Psoas muscle (tissue), 8 donors: ENCODE results near the gene WDR17. TPM values are rescaled to one million over a fixed set of nuclear protein-coding genes. Genes with fewer than 3 reads are reported as not detected.

ENCODE experiments used
- ATAC-seq, 4 donors: fragments of 200-7000 bp; cut with Tn5 transposase; one replicate each; pipeline ENCODE4 v1.9.1; 2020; ENCODE audit warnings: moderate library complexity in 3 of 4, mild to moderate bottlenecking in 2 of 4
- DNase-seq, 2 donors: peaks; one replicate each; pipeline ENCODE4 v3.0.0-alpha.2; 2020
- H3K27ac ChIP-seq: fragments of 200-600 bp; one replicate; pipeline ENCODE4 v1.8.0; 2022
- H3K27me3 ChIP-seq, 3 donors: fragments of 200-600 bp in 1 of 3; one replicate each; pipeline versions ENCODE4 v1.6.1 to v1.8.0; 2013 to 2022; ENCODE audit warnings: low read length in 2 of 3, mild to moderate bottlenecking in 2 of 3, moderate library complexity in 1 of 3; ENCODE audit not compliant: insufficient read depth in 3 of 3
- H3K36me3 ChIP-seq, 2 donors: fragments of 200-600 bp in 1 of 2; one replicate each; pipeline versions ENCODE4 v1.6.1 to v1.8.0; 2013 to 2022; ENCODE audit warnings: low read depth in 1 of 2, mild to moderate bottlenecking in 1 of 2, moderate library complexity in 1 of 2; ENCODE audit not compliant: insufficient read depth in 1 of 2
- H3K4me1 ChIP-seq: fragments of 200-600 bp; one replicate; pipeline ENCODE4 v1.8.0; 2022
- H3K4me3 ChIP-seq: fragments of 200-600 bp; one replicate; pipeline ENCODE4 v1.8.0; 2022; ENCODE audit warnings: mild to moderate bottlenecking
- H3K9me3 ChIP-seq: fragments of 200-600 bp; one replicate; pipeline ENCODE4 v1.8.0; 2022
- CTCF ChIP-seq: fragments of 200-600 bp; IDR thresholded peaks from one replicate; pipeline ENCODE4 v1.8.0; 2022; ENCODE audit warnings: antibody characterized with exemption
- WGBS, 3 donors: extraction: QIAGEN DNeasy Blood & Tissue Kit; methylation state at CpG; one replicate each; pipeline versions ENCODE4 v1.1.6 to v1.1.7; 2013; 5-methylcytosine and 5-hydroxymethylcytosine counted together
- intact Hi-C, 2 donors: fragments of 100-400 bp; cut with DNase I; formaldehyde crosslinking; loops; one replicate each; pipeline versions ENCODE4 v1.11.0 to v1.14.2; 2022
- polyA plus RNA-seq, 3 donors: library from polyadenylated mRNA; stranded (reverse); fragments of 200-250 nt; gene quantifications; one replicate each; pipeline ENCODE4 v1.2.3, GENCODE V29; 2013
- total RNA-seq, 4 donors: library from RNA; stranded (reverse); fragmentation: NEBNext Ultra II Directional in 2 of 4; extraction: Animal tissue kit (Norgen Biotek cat#: 25700) in 2 of 4; gene quantifications; one replicate each; pipeline versions ENCODE4 v1.2.1 to v1.2.4, GENCODE V29; 2021 to 2023
- donor health status: healthy with polysubstance abuse.
- donor health status: DM: no; HTN: no; CAD: no; lungs with moderate emphysema.
- donor health status: Bipolar disorder and iron deficiency.
- donor health status: healthy.
- donor health status: DM: yes; HTN: yes; CAD: no.
- donor health status: DM: no; HTN: no; CAD: no.
- donor health status: DM: no; HTN: no; CAD: no.
- donor health status: DM: yes; HTN: yes; CAD: no.

Gene WDR17
- total and polyA plus RNA-seq, 7 donors, result 0.08 to 0.75 (median 0.46) TPM

- Histone ChIP-seq H3K4me3 (peak overlapping the region; percentile 1), H3K27ac (peak overlapping the region; percentile 90), H3K4me1 (peaks cover 43% of the 10 kb centered on the region), H3K9me3 (no peaks in the 10 kb centered on the region), H3K36me3 (no peaks in the 10 kb centered on the region), H3K27me3 (no peaks in the 10 kb centered on the region)
- DNase-seq, result no peak
- 21 to 29% (median 28%) methylated on average over 6 of the region's 6 CpGs for WGBS, 3 donors
- intact Hi-C loops, result loop anchor here in 1 of 2 donors (2.0 kb wide), 1 partner anchor 30 kb away; no protein-coding TSS in a partner anchor
- TF ChIP-seq CTCF, result no peak
- no peak for ATAC-seq
Measured at GRCh38 chr4:176186671-176187395, 121.2 kb downstream of the WDR17 start.

GRCh38 chr4:176187624-176188023, 122.0 kb downstream of the WDR17 start:
- 38 to 60% (median 44%) methylated on average over 2 of the region's 2 CpGs for WGBS, 3 donors
- no peak for TF ChIP-seq CTCF
- Histone ChIP-seq H3K27me3 (no peaks in the 10 kb centered on the region), H3K36me3 (no peaks in the 10 kb centered on the region), H3K4me1 (peaks cover 49% of the 10 kb centered on the region), H3K27ac (peak overlapping the region; percentile 90), H3K4me3 (peak overlapping the region; percentile 1), H3K9me3 (no peaks in the 10 kb centered on the region)
- peak; percentile 64 to 80 (median 78) for ATAC-seq
- DNase-seq, result no peak
- intact Hi-C loops, result loop anchor here in 1 of 2 donors (2.0 kb wide), 1 partner anchor 31 kb away; no protein-coding TSS in a partner anchor

- peaks cover 59% of the 10 kb centered on the region for H3K4me1 ChIP-seq
- peak overlapping the region; percentile 90 for H3K27ac ChIP-seq
- intact Hi-C loops, result no loop called here
- H3K4me3 ChIP-seq, result no peak overlapping the region
- no peak for TF ChIP-seq CTCF
- no peaks in the 10 kb centered on the region for H3K9me3 ChIP-seq
- no peaks in the 10 kb centered on the region for H3K27me3 ChIP-seq
- ATAC-seq, result no peak
- H3K36me3 ChIP-seq, result no peaks in the 10 kb centered on the region
- no peak for DNase-seq
Measured at GRCh38 chr4:176188654-176189053, 123.0 kb downstream of the WDR17 start.

- H3K36me3 ChIP-seq, result no peaks in the 10 kb centered on the region
- ATAC-seq, result no peak
- H3K27ac ChIP-seq, result peak overlapping the region; percentile 90
- TF ChIP-seq CTCF, result no peak
- H3K27me3 ChIP-seq, result no peaks in the 10 kb centered on the region
- peaks cover 52% of the 10 kb centered on the region for H3K4me1 ChIP-seq
- WGBS, 3 donors, result 71 to 79% (median 74%) methylated on average over 11 of the region's 11 CpGs
- intact Hi-C loops, result loop anchor here (5.0 kb wide), 2 partner anchors 38 to 42 kb away; no protein-coding TSS in a partner anchor
- H3K4me3 ChIP-seq, result peak overlapping the region; percentile 24
- H3K9me3 ChIP-seq, result no peaks in the 10 kb centered on the region
- no peak for DNase-seq
Measured at GRCh38 chr4:176189891-176190795, 124.5 kb downstream of the WDR17 start.
